ENCODE data around the gene GZMA. TPM values are rescaled to one million over a fixed set of nuclear protein-coding genes. Genes with fewer than 3 reads are reported as not detected.

The GZMA gene
- total RNA-seq, 2 experiments from 2014 or later = 13.7 to 16.9 TPM

GRCh38 chr5:55149308-55149795, 46.9 kb downstream of the GZMA start:
- peaks cover 5% of the 10 kb centered on the region for H3K4me1 Mint-ChIP-seq (ENCODE audit: low read depth)
- intact Hi-C loops (cut with micrococcal nuclease) = no loop called here
- no peaks in the 10 kb centered on the region for H3K9me3 Mint-ChIP-seq
- POLR2A ChIA-PET = no interaction called here
- CTCF ChIA-PET = interaction anchor here (1.0 to 2.2 kb wide), 3 partner anchors 10 to 243 kb away, joined by 8 to 11 read pairs (median 10); partner anchors contain the start of gene GPX8
- H3K36me3 Mint-ChIP-seq = no peaks in the 10 kb centered on the region
- no peak overlapping the region for H3K27ac Mint-ChIP-seq
- DNase-seq = no peak
- peaks cover 5% of the 10 kb centered on the region for H3K27me3 Mint-ChIP-seq
- H3K4me3 Mint-ChIP-seq = no peak overlapping the region

GRCh38 chr5:55151923-55152842, 49.7 kb downstream of the GZMA start:
- H3K27ac Mint-ChIP-seq = no peak overlapping the region
- H3K9me3 Mint-ChIP-seq = no peaks in the 10 kb centered on the region
- H3K27me3 Mint-ChIP-seq = peaks cover 8% of the 10 kb centered on the region
- POLR2A ChIA-PET = no interaction called here
- CTCF ChIA-PET = interaction anchor here (1.3 to 1.7 kb wide), 2 partner anchors 208 to 248 kb away, joined by 5 to 7 read pairs; no protein-coding TSS in a partner anchor
- H3K4me1 Mint-ChIP-seq (ENCODE audit: low read depth) = no peaks in the 10 kb centered on the region
- intact Hi-C loops (cut with micrococcal nuclease) = no loop called here
- H3K36me3 Mint-ChIP-seq = no peaks in the 10 kb centered on the region
- DNase-seq = no peak
- no peak overlapping the region for H3K4me3 Mint-ChIP-seq

GRCh38 chr5:55154873-55155272, 52.4 kb downstream of the GZMA start:
- Mint-ChIP-seq H3K4me3 (no peak overlapping the region), H3K9me3 (no peaks in the 10 kb centered on the region), H3K27ac (no peak overlapping the region), H3K27me3 (peaks cover 7% of the 10 kb centered on the region), H3K4me1 (ENCODE audit: low read depth) (no peaks in the 10 kb centered on the region), H3K36me3 (no peaks in the 10 kb centered on the region)
- DNase-seq = no peak
- ChIA-PET CTCF (no interaction called here), POLR2A (no interaction called here)
- intact Hi-C loops (cut with micrococcal nuclease) = no loop called here

Other genes starting within 250 kb of the GZMA start
- gene ESM1, start 117.1 kb upstream of the GZMA start, total RNA-seq = under 1 TPM; 0.45 to 0.56 TPM
- gene GZMK, start 78.4 kb upstream of the GZMA start, total RNA-seq = 1 to 10 TPM; 1.8 TPM
- not detected for gene GPX8, start 57.5 kb downstream of the GZMA start, total RNA-seq
- not detected for gene CDC20B, start 70.5 kb downstream of the GZMA start, total RNA-seq
- gene MCIDAS, start 124.7 kb downstream of the GZMA start, total RNA-seq = not detected
- not detected for gene CCNO, start 131.0 kb downstream of the GZMA start, total RNA-seq
- 10 to 100 TPM; 11.5 to 11.8 TPM for gene DHX29, start 205.0 kb downstream of the GZMA start, total RNA-seq
- gene MTREX, start 205.3 kb downstream of the GZMA start, total RNA-seq = 10 to 100 TPM; 87.4 to 96.6 TPM